Measurements from ENCODE around the gene CPA4. TPM values are rescaled to one million over a fixed set of nuclear protein-coding genes. Genes with fewer than 3 reads are reported as not detected.

CPA4 gene
- total RNA-seq, 1 donor from 2014 or later: 0.78 TPM

DNA sequence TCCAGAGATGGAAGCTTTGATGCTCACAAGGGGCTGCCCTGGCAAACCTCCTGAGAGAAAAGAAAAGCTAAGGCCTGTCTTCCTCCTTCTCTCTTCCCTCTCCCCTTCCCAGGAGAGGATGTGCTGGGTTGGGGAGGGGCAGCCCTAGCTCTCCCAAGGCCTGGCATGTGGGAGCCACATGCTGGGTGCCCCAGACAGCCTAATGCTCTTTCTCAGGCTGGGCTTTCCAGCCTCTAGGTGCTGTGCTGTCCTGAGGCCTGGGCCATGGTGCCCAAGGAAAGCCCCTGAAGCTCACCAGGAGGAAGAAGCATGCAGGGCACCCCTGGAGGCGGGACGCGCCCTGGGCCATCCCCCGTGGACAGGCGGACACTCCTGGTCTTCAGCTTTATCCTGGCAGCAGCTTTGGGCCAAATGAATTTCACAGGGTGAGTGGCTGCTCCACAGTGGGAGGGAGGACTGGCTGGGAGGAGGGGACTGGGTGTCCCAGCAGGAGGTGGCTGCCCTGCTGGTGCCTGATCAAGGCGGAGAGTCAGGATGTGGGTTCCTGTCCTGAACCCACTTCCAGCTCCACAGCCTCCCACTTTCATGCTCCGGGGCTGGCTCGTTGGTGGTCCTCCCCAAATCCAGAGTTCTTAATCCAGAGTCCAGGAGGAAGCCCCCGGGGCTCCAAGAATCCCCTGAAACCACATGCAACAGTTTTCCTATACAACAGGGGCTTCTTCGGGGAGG lies 53.4 kb downstream of the CPA4 start:
- no peak for DNase-seq

DNA sequence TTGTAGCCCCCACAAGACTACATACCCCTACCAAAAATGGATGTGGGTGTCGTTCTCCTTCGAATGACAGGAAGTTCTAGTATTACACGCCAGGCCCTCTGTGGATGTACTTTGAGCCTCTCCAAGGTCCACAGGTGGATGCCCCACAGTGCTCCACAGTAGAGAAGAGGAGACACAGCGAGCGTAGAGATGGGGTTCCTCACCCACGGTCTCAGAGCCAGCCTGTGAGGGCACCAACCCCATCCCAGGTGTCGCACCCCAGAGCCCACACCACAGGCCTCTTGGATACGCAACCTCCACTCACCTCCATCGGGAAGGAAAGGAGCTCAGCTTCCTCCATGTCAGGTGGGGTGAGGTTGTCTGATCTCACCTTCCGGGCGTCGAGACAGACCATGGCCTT lies 54.0 kb downstream of the CPA4 start:
- no peak for DNase-seq

DNA sequence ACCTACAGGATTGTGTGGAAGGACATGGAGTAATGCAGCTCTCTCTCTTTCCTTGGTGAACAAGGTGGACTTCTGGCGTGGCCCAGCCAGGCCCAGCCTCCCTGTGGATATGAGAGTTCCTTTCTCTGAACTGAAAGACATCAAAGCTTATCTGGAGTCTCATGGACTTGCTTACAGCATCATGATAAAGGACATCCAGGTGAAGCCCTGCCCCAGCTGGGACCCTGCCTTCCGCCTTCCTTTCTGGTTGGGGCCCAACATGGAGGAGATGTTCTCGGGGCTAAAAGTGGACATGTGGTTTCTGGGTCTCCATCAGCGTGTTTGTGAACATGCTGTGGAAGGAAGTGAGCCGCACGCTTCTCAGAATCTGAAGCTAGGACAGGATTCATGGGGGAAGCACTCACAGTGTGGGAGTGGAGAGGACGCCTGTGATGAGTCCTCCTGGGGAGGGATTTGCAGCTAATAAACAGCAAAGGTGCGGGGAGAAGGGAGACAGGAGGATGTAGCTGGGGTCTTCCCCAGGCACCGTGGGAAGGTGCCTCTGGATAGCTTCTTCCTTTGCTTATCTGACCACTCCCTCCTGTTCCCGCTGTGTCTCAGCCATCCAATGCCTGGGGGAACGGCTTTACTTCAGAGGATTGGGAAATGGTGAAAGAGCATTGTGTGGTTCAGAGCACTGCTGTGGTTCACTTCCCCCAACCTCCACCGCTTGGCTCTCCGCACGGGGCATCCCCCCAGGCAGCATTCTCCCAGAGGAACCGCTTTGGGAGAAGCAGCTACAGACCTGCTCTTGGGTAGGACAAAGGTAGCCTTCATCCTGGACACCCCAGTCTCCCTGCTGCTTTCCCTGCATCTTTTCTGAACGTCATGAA lies 57.2 kb downstream of the CPA4 start:
- DNase-seq: no peak

DNA sequence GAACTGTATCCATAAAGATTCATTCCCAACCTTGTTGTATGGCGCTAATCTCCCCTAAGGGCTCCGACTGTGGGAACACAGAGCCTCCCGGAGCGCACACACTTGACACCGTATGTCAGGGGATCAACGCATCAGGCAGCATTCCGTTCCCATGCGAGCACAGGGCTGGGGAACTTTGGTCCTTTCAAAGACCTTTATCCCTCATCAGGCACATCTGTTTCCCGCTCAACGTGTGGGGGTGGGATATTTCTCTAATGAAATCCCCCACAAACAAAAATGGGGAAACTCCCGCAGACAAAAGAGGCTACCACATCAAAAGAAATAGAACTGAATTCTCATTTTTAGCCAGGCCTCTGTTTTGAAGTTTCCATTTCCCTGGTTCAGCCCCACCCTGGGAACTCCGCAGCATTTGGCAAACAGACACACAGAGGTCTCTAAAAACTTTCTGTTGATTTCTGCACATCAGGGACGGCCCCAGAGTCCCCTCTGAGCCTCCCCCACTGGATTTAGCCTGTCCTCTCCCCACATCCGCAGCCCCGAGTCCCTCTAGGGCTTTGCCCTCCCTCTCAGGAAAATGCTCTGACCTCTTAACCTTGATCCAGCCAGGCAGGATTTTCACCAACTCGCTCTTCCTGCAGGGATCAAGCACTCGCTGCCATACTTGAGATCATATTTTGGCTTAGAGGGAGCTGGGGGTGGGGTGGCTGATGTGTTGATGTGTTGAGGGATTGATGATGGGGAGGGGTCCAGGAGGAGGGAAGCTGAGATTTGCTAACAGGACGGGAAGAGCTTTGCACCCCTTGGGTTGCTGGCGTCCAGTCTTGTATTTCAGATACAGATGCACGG lies 58.2 kb downstream of the CPA4 start:
- DNase-seq: no peak

DNA sequence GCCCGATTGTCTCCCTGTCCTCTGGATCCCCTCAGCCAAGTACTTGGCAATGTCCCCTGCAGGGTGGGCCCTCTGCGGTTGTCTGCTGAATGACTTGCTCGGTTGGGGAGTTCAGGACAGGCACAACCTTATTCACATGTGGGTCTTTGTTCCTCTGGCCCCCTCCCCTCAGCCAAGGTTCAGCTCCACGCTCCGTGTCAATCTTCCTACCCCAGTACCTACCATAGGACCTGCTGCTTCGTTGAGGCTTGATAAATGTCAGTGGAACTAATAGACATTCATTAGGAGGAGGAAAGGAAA lies 58.8 kb downstream of the CPA4 start:
- no peak for DNase-seq

DNA sequence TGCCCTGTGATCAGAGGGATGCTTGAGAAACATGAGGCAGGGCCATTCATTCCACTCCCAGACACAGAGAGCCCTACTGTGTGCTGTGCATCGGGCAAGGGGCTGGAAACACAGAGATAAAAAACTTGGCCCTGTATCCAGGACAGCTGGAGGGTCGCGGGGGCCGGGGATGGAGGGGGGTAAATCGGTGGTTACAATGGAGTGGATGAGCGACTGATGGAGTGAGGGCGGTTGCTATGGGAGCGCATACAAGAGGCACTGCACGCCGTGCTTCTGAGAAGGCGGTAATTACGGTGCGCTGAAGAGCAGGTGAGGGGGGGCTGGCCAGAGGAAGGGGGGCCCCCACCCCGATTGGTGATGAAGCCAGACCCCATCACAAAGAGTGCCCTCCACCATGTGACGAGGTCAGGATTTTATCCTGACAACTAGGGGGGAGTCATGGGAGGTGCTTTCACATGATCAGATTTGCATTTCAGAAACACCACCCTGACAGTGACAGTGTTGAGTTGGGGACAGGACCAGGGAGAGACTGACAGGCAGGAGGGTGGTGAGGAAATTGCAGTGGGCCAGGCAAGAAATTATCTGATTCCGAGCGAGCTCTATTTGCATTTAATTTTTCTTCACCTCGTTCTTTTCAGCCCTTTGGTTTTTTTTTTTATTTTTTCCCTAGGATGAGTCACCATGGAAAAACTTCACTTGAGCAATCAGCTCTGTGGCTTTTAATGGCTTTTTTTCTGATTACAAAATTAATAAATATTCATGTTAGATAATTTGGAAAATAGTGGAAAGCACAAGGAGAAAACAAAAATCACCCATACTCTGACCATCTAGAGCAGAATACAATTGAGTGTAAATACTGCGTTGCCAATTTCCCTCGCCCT lies 59.5 kb downstream of the CPA4 start:
- DNase-seq: no peak

DNA sequence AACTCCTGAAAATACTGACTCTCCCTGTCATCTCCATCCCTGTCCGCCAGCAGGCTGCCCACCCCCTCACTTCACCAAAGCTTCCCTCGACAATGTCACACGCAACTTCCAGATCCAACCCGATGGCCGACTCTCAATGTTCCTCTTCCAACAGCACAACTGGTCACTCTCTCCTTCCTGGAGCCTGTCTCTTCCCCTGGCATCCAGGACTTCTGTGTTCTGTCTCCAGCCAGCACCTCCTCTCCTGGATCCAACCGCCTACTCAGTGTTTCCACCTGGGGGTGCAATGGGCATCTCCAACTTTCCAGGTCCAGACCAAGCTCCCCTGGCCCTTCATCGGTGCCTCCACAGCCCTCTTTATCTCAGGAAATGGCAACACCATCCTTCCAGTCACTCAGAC lies 60.2 kb downstream of the CPA4 start:
- no peak for DNase-seq

DNA sequence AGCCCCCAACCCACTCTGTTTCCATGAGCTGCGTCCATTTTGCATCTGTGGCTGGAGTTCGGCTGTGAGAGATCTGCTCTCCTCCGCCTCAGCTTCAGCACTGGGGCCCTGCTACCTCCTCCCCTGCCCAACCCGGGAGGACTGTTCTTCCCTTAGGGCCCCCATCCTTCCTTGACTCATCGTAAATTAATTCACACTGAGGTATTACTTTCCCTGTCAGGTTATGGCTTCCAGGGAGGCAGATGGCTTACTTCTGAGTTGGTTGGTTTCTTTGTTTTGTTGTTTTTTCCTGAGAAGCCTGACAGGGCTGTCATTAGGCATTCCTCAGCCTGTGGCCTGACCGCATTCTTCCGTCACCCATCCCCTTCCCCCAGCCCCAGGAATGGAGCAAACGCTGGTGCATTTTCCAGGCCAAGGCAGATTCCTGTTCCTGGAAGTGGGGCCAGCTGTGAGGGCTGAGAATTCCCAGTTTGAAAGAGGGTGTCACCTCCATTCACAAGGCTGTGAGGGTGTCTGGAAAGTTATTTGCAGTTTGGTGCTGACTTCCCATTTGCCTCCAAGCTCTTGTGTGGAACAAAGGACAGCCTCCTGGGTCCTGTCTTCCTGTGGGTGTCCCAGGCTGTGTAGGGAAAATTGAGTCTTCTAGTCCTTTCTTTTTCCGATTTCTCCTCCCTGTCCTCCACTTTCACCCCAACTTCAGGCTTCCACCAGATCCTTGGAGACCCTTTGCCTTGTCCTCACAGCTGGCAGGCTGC lies 63.3 kb downstream of the CPA4 start:
- DNase-seq: no peak

DNA sequence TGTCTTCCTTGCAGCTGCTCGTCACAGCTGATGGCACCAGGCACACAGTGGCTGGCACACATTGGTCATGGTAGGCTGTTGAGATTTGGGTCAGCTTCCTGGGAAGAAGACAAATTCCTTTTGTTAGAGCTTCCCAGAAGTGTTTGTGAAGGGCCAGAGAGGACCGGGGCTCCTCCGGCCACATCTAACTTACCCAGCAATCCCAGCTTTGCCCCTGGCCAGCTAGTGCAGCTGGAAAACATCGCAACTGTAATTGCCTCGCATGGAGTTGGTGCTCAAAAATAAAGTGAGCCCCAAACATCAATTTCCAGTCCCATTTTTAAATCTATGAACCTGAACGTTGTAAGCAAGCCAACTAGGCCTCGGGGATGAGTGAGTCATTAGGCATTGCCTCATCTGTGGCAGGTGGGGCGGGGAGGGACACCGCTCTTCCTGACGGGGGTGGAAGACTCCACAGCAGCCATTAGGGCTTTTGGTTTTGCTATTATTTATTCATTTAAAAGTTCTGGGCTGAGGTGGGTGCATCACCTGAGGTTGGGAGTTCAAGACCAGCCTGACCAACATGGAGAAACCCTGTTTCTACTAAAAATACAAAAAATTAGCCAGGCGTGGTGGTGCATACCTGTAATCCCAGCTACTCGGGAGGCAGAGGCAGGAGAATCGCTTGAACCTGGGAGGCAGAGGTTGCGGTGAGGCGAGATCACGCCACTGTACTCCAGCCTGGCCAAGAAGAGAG lies 64.1 kb downstream of the CPA4 start:
- DNase-seq: no peak

DNA sequence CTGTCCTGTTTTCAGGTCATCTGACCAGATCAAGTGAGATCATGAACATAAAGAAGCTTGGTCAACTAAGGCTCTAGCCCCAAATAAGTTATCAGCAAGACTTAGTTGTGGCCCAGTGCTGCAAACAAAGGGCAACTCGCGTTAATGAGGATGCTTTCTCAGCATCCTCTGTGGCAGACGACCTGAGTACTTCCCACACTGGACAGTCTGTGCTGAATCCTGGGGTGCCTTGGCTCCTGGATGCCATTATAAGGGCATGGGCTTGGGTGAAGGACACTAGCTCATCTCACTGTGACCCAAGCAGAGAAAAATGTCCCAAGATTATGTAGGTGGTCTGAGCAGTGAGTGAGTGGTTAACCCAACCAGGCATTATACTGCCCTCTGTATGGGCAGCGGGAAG lies 65.5 kb downstream of the CPA4 start:
- DNase-seq: no peak

DNA sequence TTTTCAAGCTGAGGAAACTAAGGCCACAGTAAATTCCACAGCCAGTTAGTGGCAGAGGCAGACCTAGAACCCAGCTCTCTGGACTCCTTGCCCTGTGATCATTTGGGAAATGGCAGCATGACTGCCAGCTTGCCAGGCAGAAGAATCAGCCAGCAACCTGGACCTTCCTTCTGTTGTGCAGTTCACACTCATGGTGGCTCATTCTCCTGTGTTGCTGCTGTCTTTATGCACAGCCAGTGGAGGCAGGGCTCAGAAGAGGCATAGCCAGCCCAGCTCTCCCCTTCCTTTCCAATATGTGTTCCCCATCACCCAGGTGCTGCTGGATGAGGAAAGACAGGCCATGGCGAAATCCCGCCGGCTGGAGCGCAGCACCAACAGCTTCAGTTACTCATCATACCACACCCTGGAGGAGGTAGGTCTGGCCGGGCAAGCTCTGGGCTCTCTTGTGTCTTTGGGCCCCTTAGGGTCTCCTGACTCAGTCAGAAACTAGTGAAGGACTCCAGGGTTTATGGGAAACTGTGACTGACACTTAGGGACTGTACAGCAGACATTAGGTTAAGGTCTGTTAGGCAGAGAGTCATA lies 66.4 kb downstream of the CPA4 start:
- no peak for DNase-seq

DNA sequence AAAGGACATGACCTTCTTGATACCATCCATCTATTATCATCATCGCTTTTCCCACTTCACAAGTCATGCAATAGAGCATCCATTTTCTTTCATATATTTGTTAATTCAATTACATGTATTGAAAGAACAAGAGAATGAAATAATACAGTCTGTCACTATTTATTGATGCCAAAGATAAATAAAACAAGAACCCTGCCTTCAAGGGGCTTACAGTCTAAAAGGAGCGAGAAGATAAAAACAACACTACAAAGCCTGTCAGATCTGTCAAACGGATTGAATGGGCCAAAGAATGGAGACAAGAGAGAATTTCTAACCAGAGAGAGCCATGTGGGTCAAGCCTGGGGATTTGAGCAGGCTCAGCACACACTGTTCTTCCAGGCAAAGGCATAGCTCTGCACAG lies 67.6 kb downstream of the CPA4 start:
- no peak for DNase-seq

DNA sequence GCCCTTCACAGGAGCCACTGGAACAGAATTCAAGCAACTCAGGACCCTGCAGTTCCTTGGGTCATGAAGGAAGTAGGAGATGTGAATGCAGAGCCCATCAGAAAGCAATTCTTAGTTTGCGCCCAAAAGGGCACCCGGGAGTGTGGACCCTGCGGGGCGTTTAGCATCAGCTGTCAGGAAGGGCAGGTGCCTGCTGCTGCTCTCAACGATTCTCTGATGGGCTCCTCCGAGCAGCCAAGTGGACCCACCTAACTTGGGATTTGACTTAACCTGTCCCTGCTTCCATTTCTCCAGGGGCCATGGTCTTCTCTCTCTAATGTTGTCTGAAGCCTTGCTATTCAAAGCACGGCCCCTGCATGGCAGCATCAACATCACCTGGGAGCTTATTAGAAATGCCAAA lies 68.7 kb downstream of the CPA4 start:
- no peak for DNase-seq

DNA sequence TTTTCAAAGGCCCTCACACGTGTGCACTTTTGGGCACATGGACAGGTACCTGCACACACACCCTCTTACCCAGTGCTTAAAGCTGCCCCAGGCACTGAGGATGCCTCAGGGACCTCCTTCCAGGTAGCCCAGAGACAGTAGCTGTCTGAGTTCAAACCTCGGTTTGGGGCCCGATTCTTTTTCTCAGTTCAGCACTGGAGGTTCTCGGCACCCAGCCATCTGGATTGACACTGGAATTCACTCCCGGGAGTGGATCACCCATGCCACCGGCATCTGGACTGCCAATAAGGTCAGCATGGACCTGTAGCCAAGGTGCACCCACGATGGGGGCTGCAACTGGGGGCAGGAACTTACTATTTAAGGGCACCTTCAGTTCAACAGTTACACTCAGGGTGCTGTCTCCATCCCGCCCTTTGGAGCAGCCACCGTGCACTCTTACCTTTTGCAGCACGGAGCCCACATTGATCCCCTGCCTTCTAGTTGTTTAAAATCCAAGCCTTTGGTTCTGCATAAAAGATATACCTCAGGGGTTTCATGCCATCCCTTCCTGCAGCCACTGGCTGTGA lies 69.4 kb downstream of the CPA4 start:
- DNase-seq: no peak

DNA sequence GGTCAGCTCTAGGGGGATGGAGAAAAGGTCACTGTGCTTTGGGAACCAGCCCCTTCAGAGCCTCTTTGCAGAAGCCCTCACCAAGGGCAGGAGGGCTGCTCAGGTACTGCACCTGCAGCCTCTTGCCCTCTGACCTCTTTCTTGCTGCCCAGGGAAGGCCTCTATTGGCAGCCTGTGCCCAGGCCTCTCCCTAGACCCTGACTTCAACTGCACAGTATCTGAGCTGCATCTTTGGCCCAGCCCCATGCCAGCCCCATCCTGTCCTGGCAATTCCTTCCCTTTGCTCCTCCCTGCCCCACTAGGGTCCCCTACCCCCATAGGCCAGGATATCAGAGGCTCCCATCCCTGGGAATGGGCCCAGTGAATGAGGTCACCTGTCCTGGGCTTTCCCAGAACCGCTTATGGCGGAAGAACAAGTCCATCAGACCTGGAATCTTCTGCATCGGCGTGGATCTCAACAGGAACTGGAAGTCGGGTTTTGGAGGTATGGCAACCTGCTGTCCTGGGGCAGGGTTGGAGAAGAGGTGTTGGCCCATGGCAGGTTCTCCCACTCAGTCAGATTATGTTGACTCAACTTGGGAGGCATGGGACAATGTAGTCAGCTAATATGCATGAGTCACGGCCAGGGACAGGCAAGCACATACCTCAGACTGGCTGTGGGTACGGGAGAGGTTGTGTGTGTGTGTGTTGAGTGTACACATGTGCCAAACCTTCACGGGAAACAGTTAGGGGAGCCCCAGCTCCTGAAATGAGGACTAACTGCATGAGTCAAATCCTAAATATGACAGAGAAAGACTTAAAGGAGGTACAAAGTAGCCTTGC lies 70.3 kb downstream of the CPA4 start:
- DNase-seq: no peak

DNA sequence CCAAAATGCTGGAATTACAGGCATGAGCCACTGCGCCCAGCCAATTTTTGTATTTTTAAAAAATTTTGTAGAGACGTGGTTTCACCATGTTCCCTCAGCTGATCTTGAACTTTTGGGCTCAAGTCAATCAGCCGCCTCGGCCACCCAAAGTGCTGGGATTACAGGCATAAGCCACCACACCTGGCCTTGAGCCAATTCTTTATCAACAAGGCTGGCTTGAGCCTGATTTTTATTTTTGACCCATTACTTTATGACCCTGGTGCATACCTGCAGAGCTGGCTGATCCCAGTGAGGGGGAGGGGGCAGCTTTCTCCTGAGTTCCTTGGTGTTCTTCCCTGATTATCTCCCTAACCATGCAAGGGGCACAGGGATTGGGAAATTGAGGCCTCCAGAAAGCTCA lies 71.5 kb downstream of the CPA4 start:
- no peak for DNase-seq

DNA sequence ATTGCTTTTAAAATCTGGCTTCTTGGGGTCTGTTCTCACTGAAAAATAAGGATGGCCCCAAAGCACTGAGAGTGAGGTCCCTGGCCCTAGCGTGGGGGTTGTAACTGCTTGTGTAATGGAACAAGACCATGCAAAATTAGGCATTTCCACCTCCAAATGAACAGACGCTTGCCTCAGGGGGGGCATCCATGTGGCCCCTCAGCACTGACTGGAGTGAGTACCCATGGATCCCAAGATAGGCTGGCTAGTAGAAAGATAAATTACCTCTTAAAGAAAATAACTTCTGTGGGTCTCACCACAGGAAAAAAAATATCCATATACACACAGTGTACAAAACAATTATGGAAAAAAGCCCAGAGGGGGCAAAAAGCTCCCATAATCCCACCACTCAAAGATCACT lies 72.1 kb downstream of the CPA4 start:
- no peak for DNase-seq

DNA sequence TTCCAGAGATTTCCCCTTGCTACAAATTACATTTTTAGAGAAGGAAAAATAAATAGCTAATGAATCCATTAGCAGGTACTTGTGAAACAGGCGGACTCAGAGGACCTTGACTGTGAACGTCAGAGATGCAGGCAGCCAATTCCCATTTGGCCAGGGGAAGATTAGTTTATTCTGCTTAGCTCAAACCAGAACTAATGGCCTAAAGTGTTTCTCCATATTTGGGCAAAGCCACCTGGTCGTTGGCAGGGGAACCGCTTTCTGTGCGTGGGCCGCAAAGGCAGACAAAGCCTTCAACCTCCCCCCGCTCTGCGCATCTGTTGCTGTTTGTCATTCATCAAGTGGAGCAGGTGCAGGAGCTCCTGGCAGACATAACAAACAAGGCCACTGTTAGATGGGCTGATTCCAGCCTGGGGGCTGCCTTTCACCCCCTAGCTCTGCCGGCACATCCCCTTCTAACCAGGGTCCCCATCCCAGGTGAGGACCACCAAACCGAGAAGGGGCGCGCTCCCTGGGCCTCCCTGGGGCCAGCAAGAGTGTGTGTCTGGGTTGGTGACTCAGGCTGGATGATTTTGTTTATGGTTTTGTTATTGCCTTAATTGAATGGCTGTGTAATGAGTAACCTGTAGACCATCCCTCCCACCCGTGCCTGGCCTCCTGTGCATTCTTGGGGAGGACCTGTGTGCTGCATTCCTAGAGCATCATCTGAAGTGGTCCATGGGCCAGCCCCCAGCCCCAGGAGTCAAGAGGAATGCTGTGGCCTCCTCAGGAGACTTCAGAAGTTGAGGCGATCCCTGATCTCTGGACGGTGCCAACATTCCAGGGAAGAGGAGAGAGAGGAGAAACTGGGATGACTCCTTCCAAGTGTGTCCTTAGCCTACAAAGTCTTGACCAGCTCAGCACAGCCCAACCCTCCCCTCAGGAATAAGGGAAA lies 72.8 kb downstream of the CPA4 start:
- no peak for DNase-seq

Measured in occipital lobe (tissue), 2 donors.